Measurements from ENCODE around the gene TMEM220. TPM values are rescaled to one million over a fixed set of nuclear protein-coding genes. Genes with fewer than 3 reads are reported as not detected.

The TMEM220 gene
- total and polyA plus RNA-seq, 8 donors = 4.9 to 14.1 (median 8.1) TPM; not detected in 2

- TF ChIP-seq EP300 (IDR thresholded peaks at IDR 0.05) (no peak), CTCF (IDR thresholded peaks at IDR 0.05) (no peak), POLR2AphosphoS5 (IDR thresholded peaks at IDR 0.05) (no peak)
- DNase-seq = no peak
- intact Hi-C loops (cut with DNase I; ENCODE audit: low total_unique reads) = no loop called here
- Histone ChIP-seq H3K4me3 (no peak overlapping the region), H3K9me3 (peaks cover 0 to 18% (median 11%) of the 10 kb centered on the region in 4 donors), H3K27ac (no peak overlapping the region), H3K4me1 (peaks cover 0 to 25% (median 8%) of the 10 kb centered on the region in 4 donors), H3K36me3 (peaks cover 0 to 24% (median 8%) of the 10 kb centered on the region in 4 donors), H3K27me3 (no peaks in the 10 kb centered on the region)
- WGBS, 5 donors = 77 to 86% (median 83%) methylated on average over 2 of the region's 2 CpGs
These were observed 39.0 kb upstream of the TMEM220 start for GRCh38 chr17:10768750-10769251.

DNA sequence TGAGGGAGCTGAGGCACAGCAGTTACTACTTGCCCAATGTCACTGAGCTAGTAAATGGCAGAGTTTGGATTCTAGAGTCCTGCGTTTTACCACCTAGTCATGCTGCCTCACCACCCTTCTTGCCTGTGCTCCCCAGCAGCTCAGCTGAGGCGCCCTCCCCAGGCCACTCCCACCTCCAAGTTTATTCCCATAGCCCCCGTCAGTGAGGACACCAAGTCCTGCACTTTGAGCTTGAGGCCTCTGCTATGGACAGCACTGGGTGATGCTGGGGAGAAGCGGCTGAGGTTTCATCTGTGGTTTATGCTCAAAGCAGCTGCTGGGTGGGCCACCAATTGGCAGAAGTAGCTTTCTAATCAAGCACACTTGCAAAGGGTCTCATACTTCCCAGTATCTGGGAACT, 37.4 kb upstream of the TMEM220 start:
- DNase-seq = no peak
- peaks cover 0 to 17% (median 4%) of the 10 kb centered on the region in 4 donors for H3K4me1 ChIP-seq
- H3K27ac ChIP-seq = no peak overlapping the region
- TF ChIP-seq POLR2A (IDR thresholded peaks at IDR 0.05) (no peak), CTCF (IDR thresholded peaks at IDR 0.05) (no peak), EP300 (IDR thresholded peaks at IDR 0.05) (no peak), POLR2AphosphoS5 (IDR thresholded peaks at IDR 0.05) (no peak)
- H3K9me3 ChIP-seq = peaks cover 0 to 14% (median 7%) of the 10 kb centered on the region in 4 donors
- no peaks in the 10 kb centered on the region for H3K27me3 ChIP-seq
- peaks cover 0 to 24% (median 8%) of the 10 kb centered on the region in 4 donors for H3K36me3 ChIP-seq
- intact Hi-C loops (cut with DNase I; ENCODE audit: low total_unique reads) = no loop called here
- WGBS, 5 donors = 78 to 89% (median 81%) methylated on average over 4 of the region's 4 CpGs
- H3K4me3 ChIP-seq = no peak overlapping the region

- no peak for DNase-seq
- peaks cover 0 to 10% (median 4%) of the 10 kb centered on the region in 4 donors for H3K36me3 ChIP-seq
- 95 to 100% (median 100%) methylated on average over 1 of the region's 1 CpG for WGBS, 5 donors
- intact Hi-C loops (cut with DNase I; ENCODE audit: low total_unique reads) = no loop called here
- no peak overlapping the region for H3K4me3 ChIP-seq
- no peak overlapping the region for H3K27ac ChIP-seq
- peaks cover 15 to 26% (median 16%) of the 10 kb centered on the region in 4 donors for H3K4me1 ChIP-seq
- peaks cover 0 to 4% (median 1%) of the 10 kb centered on the region in 4 donors for H3K9me3 ChIP-seq
- no peaks in the 10 kb centered on the region for H3K27me3 ChIP-seq
- no peak for TF ChIP-seq CTCF (IDR thresholded peaks at IDR 0.05)
- no peak for TF ChIP-seq EP300 (IDR thresholded peaks at IDR 0.05)
- no peak for TF ChIP-seq POLR2A (IDR thresholded peaks at IDR 0.05)
- no peak for TF ChIP-seq POLR2AphosphoS5 (IDR thresholded peaks at IDR 0.05)
These were observed 32.2 kb upstream of the TMEM220 start for GRCh38 chr17:10762037-10762436.

- peaks cover 0 to 2% (median 0%) of the 10 kb centered on the region in 4 donors for H3K36me3 ChIP-seq
- no peak for TF ChIP-seq POLR2A (IDR thresholded peaks at IDR 0.05)
- no peak for TF ChIP-seq EP300 (IDR thresholded peaks at IDR 0.05)
- no peak for TF ChIP-seq CTCF (IDR thresholded peaks at IDR 0.05)
- no peak overlapping the region for H3K27ac ChIP-seq
- intact Hi-C loops (cut with DNase I; ENCODE audit: low total_unique reads) = no loop called here
- no peaks in the 10 kb centered on the region for H3K27me3 ChIP-seq
- 36 to 66% (median 47%) methylated on average over 2 of the region's 2 CpGs for WGBS, 5 donors
- H3K4me3 ChIP-seq = no peak overlapping the region
- peaks cover 20 to 26% (median 22%) of the 10 kb centered on the region in 4 donors for H3K4me1 ChIP-seq
- no peak for DNase-seq
- peaks cover 0 to 3% (median under 1%) of the 10 kb centered on the region in 4 donors for H3K9me3 ChIP-seq
These were observed 31.5 kb upstream of the TMEM220 start for GRCh38 chr17:10761281-10761680.

Data from stomach (tissue), 9 donors.